Cerebellar cortex (tissue), 1 donor: ENCODE results near the gene ENOX1.

Experiments
- DNase-seq: peaks from one replicate; pipeline ENCODE4 v3.0.0-alpha.2; 2015; ENCODE audit warnings: low spot score

Gene ENOX1

DNA sequence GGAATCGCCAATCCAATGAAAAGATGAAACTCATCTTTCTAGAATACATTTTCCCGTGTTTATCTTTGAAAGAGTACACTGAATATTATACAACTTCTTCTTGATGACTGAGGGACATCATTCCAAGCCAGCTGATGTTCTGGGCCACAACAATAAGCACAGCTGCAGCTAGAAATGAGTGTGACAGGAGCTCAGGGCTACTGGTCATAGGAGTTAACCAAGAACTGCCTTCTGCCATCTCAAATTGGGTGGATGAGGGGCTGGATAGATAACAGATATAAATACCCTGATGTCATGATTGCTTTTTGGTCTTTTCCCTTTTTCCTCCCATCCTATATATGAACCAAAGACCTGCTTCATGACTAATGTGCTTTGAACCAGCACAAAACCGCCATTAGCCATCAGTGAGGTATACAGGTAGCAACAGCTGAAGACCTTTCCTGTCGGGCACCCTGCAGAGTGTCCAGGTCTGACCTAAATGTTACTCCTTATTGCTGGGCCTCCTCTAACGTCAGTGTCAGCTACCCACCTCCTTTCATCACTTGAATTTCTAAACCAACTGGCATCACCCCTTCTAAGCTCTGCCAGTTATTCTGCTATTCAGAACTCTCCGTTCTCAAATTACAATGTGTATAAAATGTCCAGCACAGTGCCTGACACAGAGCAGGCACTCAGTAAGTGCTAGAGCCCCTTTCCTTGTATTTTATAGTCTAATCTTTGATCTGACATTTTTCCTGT, 178.2 kb downstream of the ENOX1 start:
- no peak for DNase-seq

DNA sequence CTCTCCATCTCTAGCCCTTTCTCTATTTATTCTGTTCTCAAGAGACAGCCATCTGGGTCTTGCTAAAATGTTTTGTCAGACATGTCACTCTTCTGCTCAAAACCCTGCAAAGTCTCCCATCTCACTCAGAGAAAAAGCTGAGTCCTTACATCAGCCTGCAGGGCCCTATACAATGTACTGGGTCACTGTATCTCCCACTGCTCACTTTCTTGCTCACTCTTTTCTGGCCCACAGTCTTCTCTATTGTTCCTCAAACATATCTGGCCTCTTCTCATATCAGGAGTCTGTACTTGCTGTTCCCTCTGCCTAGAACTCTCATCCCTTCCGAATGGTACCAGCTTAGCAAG, 189.2 kb downstream of the ENOX1 start:
- no peak for DNase-seq

DNA sequence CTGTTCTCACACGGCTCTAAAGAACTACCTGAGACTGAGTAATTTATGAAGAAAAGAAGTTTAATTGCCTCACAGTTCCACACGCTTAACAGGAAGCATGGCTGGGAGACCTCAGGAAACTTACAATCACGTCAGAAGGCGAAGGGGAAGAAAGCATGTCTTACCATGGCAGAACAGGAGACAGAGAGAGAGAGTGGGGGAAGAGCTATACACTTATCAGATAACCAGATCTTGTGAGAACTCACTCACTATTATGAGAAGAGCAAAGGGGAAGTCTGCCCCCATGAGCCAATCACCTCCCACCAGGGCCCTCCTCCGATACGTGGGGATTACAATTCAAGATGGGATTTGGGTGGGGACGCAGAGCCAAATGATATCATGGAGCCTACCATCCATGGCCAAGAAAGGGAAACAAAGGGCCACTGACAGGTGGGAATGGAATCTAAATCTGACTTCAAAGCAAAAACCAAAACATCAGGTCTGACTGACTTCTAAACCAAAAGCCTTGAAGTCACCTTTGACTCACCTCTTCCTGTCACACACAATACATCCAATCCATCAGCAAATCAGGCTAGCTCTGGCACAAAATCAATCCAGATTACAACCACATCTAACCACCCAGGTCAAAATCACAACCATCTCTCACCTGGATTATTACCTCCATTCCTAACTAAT, 189.7 kb downstream of the ENOX1 start:
- no peak for DNase-seq

DNA sequence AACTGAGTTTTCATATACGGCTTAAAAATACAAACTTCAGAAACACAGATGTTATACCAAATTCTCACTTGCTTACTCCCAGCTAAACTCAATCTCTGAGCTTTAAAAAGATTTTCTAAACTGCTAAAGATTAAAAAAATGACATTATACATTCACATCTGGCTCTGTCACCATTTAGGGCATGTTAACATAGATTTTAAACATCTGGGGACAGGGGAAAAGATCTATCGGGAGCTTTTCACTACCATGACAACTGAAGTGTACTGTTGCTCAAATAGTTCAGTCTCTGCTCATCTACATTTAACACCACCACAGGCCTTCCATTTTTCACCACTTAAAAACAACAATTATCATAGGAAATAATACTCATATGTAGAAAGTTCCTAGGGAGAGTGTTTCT, 190.8 kb downstream of the ENOX1 start:
- no peak for DNase-seq

DNA sequence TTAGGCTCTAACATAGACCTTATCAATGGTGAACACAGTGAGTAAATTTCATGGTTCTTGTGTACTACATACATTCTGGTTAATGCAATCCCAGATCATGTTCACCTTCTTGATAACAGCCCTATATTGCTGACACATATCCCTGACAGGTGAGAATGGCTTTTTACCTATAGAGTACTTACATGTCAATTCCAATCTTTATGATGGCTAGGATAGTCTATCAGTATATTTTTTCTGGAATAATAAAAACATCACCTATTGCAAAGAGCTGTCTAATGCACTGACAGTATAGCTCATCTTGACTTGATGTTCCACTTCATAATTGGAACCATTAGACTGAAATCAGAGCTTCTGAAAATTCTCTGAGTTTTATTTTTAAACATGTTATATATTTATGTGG, 199.4 kb downstream of the ENOX1 start:
- DNase-seq = no peak

DNA sequence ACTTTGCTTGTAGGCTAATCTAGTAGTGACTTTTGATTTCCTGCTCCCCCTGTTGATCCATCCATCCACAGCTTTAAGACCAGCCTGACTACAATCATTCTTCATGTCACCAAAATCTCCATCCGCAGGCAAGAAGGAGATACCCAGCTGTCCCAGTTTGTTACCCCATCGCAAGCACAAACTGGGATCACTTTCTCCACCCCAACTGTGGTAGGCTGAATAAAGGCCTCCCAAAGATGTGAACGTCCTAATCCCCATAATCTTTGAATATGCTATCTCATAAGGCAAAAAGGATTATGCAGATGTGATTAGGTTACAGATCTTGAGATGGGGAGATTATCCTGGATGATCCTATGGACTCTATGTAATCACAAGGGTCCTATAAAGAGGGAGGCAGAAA, 202.0 kb downstream of the ENOX1 start:
- no peak for DNase-seq

DNA sequence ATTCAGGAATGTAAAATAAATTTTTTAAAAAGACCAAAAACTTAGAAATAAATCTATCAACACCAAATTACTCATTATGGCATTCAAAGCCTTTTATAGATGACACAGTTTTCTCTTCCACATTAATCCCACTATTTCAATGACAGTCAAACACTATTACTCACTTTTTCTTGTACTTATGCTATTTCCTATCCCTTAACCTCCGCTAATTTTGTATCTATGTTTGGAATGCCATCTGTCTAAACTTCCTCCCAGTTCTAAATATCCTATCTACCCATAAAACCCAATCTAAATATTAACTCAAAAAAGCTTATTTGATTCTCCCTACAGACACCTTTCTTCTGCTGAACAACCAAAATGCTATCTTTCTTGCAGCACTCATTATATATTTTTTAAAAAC, 203.5 kb downstream of the ENOX1 start:
- no peak for DNase-seq

DNA sequence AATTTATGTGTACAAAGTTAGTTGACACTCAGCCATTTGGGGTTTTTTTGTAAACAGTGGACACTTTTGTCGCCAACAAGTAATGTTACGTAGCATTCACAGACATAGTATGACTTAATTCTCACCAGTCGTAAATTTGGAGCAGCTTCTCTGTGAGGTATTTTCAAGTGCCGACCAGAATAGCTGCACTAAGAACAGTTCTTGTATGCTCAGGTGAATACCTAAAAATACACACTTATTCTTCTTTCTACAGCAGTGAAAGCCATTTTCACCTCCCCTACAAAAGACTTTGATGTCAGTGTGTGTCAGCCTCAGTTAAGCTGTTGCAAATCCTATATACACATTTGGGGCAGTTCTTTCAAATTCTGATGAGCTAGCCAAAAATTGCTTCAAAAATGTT, 206.5 kb downstream of the ENOX1 start:
- no peak for DNase-seq

DNA sequence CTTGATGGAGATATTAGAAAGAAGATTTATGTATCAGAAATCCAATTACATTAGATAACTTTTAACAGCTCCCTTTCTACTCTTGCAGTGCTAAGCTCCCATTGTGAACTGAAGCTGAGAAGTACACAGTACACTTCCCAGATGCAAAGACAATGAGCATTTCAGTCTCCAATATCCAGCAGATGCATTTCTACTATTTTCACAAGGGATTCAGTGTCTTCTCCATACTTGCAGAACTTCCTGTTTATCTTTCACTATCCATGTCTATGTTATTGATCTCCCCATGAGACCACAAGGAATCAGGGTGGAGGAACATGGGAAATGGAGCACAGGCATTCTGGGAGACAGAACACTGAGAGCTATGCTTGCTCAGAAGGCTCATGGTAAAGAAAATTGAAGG, 207.5 kb downstream of the ENOX1 start:
- DNase-seq = no peak

DNA sequence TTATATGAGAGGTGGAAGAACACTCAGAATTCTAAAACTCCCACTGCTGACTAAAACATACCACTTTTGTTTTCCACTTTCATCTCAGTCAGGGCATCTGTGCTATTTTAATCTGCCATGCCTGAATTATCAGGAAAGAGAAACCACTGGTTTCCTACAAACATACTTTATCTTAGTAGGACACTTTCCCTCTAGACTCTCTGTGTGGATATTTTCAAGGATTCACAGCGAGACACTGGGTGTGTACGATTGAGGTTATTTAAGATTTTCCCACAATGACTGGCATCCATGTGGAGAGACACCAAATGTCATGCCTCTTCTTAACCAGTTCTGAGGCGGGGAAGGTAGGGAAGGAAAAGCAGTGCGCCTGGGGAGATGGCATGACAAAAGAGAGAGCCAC, 212.2 kb downstream of the ENOX1 start:
- no peak for DNase-seq

DNA sequence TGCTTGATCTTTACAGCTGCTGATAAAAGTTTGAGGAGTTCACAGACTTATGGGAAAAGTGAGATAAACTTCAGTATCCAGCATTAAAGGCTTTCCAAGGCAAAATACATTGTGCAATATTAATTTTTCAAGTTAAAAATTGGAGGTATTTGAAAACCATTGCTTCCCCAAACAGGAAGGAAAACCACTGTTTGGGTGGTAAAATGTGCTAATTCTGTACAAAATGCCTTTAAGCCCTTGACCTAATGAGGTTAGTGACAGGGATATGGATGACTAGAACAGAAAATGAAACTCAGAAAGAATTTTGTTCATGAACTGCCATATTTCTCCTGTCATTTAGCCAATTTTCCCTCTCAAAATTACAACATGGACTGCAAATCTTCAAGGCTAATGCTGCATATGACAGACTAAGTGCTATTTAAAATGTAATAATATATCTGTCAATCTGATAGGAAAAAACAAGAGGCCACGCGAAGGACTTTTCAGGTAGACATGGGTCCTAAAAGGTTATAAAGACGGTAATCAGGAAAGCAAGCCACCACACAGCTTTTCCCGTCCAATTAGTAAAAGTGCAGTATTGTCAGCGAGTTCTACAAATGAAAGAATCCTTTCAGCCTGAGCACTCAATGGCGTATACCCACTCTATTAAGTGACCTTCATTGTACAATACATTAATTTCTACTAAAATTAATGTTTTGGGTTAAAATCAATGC, 212.8 kb downstream of the ENOX1 start:
- DNase-seq = no peak

DNA sequence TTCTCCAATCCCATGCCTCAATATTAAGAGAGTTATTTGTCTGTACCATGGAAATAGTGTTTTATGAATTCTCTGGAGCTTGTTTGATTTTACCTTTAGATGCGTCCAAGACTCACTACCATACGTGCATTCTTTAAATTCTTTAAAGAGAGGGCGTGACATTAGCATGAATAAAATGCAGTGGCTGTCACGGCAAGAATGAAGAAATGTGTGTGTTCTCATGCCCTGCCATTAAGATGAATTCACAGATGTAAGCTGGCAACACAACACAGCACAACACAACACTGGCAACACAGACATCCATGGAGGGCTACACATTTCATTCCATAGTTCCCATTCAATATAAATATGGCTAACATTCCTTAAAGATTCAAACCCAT, 213.4 kb downstream of the ENOX1 start:
- no peak for DNase-seq

DNA sequence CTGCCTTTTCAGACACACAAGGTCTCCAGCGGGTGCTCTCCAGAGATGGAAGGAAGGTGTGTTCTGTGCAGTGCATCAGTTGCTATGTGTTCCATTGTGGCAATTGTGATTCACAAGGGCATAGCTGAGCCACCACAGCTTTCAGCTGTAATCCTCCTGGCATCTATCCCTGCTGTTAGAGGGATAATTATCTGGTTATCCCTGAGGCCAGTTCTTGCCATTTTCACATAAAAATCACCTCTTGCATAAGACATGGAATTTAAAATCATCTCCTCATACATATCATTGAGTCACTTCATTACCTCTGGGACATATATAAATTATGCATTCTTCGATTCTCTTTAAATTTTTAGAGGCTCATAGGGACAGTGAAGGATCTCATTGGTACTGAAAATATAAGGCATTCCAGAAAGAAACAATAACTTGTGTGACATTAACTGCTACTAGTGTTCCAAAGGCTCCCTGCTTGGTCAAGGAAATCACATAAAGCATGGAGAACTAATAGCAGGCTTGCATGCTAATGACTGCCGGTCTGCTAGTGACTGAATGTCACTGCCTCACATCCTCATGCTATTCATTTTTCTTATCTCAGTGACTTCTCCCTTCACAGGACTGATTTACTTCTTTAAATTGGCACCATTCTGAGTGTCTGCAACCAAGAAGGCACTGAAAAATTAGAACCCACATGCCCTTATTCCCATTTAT, 214.0 kb downstream of the ENOX1 start:
- DNase-seq = no peak

DNA sequence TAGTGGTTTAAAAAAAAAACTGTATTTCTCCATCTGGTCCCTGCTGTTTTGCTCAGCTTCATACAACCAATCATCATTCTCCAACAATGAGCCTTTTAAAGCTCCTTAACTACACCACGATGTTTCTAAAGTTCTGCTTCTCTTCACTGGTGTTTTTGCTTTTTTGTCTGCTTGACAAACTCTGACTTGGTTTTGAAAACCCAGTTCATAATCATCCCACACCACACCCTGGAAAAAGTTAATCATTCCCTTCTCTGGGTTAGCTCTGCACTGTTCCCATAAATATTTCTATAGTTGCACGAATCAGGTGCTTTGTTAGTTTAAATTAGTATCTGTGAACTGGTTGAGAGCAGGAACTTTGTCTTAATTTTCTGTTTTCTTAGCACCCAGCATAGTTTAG, 217.1 kb downstream of the ENOX1 start:
- no peak for DNase-seq

DNA sequence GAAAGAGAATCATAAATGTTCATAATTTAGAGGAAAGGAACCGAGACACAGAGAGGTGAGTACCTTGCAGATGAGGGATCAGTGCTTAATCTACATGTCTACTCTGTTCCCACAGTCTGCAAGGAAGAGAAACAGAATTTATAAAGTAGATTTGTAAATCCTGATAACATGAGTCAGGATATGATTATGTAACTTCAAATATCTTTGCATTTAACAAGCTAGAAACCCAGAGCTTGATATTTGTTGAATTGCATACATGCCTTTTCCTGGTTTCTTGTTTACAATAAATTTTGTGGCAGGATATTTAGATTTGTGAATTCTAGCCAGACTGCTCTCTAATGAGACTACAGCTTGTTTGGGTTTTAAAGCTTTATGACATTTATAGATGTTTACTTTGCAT, 219.2 kb downstream of the ENOX1 start:
- no peak for DNase-seq

DNA sequence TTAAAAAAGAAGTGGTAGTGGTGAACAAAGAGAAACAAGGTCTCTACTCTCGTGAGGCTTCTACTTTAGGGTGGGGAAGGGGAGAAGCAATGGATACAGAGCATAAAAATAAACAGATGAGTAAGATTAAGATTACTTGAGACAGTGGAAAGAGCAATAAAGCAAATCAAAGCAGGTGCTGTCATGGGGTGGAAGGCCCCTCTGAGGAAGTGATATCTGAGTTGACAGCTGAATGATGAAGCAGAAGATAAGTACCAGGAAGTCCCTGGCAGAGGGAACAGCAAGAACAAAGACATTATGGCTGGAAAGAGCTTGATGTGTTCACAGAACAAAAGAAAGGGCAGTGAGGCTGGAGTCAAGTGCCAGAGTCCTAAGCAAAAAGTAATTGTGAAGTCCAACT, 221.8 kb downstream of the ENOX1 start:
- DNase-seq = no peak

DNA sequence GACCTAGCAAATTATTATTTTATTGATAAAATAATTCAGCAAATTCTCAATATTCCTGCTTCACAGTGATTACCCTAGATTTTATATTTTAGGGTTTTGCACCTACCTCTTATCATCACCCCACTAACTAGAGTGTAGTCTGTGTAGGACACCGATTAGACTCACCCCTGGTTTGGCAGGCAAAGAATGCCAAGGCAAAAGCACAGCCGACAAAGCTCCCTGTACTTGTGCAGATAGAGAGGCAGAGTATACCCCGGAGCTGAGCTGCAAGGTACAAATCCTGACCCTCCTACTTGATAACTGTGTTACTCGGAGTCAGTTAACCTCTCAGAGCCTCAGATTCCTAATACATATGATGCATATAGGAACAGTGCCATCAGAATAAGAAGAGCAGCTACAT, 225.7 kb downstream of the ENOX1 start:
- DNase-seq = no peak

DNA sequence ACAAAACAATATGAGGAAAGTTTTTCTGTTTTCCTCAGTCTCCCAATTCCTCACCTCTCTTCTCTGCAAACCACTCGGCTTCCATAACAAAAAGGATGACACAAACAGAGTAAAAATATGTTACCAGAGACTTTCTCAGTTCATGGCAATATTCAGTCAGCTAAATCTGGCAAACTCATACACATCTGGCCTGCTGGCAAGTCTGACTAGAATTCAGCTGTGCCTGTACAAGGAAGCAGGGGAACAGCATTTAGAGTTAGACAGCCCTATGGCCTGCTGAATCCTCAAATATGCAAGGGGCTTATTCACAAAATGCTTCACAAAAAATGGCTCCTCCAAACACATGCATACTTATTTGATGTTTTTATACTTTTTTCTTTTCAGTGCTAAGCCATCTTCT, 227.8 kb downstream of the ENOX1 start:
- no peak for DNase-seq

DNA sequence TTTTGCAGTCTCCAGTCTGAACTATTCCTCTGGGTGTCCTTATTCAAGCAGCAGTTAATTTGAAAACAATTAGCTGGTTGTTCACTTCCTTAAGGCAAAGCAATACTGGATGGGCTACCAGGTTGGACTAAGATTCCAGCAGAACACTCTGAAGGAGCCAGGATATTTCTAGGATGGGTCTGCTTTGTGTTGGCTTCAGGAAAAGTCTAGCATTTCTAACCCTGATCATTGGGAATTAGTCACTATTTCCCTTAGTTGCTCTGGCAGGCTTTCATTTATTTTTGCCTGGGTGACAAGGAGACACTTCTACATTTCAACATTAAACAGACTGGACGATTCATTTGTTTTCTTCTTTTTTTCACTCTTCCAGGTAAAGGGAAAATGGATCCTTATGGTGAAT, 228.4 kb downstream of the ENOX1 start:
- no peak for DNase-seq

DNA sequence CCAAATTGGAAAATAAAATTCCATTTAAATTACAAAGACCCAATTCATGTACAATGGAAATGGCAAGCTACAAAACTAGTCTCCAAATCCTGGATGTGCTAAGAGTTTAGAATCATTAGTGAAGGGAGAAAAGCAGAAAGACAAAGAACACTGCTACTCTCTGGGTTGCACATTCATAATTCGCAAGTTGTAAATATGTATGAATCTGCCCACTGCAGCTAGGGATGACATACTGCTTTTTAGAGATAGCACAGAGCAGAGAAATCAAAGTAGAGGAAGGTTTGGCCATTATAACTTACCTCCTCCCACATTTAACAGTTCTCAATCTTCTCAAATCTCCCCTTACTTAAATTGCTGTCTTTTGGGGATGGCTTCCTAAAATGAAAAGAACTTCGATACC, 231.1 kb downstream of the ENOX1 start:
- no peak for DNase-seq

DNA sequence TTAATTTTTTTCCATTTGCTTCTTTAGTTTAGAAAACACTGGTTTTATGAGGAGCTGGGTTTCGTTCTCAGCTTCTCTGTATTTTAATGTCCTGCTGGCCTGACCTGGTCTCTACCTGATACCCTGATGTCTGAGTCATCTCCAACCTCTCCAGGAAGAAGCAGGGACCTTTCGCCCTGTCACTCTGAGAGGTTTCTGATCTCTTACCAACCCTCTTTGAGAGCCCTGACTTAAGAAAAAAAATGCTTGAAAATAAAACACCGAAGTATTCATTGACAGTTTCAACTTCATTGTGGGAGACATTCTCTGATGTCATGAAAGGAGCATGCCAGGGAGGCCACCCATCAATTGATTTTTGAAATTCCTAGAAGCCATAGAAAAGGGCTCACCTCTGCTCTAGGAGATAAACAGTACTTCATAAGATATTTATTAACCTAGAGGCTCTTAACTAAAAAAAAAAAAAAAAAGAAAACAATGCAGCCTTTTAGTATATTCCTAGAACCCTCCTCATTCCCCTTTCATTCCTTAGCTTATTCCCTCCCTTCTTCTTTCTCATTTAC, 234.8 kb downstream of the ENOX1 start:
- DNase-seq = no peak

DNA sequence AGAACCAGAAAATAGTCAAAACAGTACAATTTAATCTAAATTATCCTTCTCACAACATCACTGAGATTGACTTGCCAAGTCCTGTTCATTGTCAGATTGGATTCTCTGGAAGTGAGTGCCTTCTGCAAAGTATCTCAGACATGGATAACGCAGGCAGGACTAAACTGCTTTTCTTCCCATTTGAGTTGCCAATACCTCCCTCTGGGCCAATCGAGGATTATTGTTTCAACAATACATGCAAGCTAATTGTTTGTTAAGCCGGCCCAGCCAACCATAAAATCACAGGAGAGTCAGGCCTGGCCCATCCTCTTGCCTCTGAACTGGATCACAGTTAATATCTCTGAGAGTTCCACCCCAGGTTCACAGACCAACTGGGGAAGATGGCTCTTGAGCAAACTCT, 240.0 kb downstream of the ENOX1 start:
- DNase-seq = no peak

DNA sequence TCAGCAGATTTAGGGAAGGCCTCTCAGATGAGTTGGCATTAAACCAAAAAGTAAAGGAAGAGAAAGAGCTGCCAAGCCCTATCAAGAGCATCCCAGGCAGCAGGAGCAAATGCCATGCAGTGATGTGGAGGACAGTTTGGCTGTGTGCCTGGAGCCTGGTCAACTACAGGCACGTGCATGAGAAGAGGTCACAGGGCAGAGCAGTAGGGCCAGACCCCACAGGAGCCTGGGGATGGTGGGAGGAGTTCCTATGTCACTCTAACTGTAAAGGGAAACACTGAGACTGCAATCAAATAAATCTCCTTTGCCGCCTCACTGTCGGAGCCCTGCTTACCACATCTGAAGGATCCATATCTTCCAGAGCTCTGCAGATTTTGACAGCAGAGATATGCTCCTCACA, 240.5 kb downstream of the ENOX1 start:
- DNase-seq = no peak
